ENCODE data around the gene GCN1. TPM values are rescaled to one million over a fixed set of nuclear protein-coding genes. Genes with fewer than 3 reads are reported as not detected.

Gene GCN1
- total RNA-seq, 6 donors from 2014 or later, result 48.1 to 140 (median 69.6) TPM

- ATAC-seq (ENCODE audit: low FRiP score in 2 of 2), result no peak
- no peak for DNase-seq
- Histone ChIP-seq H3K27me3 (no peaks in the 10 kb centered on the region), H3K4me1 (no peaks in the 10 kb centered on the region), H3K9me3 (no peaks in the 10 kb centered on the region), H3K27ac (no peak overlapping the region), H3K4me3 (no peak overlapping the region), H3K36me3 (peaks cover 29 to 100% (median 81%) of the 10 kb centered on the region in 4 donors)
- WGBS, 2 donors, result 94 to 96% methylated on average over 7 of the region's 7 CpGs
- TF ChIP-seq CTCF (IDR thresholded peaks at IDR 0.05), result no peak
- no peak for TF ChIP-seq EP300 (IDR thresholded peaks at IDR 0.05)
Observed at GRCh38 chr12:120170631-120171030, 23.9 kb downstream of the GCN1 start.

- peaks cover 25 to 100% (median 80%) of the 10 kb centered on the region in 4 donors for H3K36me3 ChIP-seq
- H3K27ac ChIP-seq, result no peak overlapping the region
- DNase-seq (no peak), ATAC-seq (ENCODE audit: low FRiP score in 2 of 2) (no peak)
- TF ChIP-seq CTCF (IDR thresholded peaks at IDR 0.05), result no peak
- TF ChIP-seq POLR2AphosphoS5 (IDR thresholded peaks at IDR 0.05), result no peak
- TF ChIP-seq POLR2A (IDR thresholded peaks at IDR 0.05), result no peak
- no peak for TF ChIP-seq EP300 (IDR thresholded peaks at IDR 0.05)
- H3K27me3 ChIP-seq, result no peaks in the 10 kb centered on the region
- no peaks in the 10 kb centered on the region for H3K9me3 ChIP-seq
- no peaks in the 10 kb centered on the region for H3K4me1 ChIP-seq
- no peak overlapping the region for H3K4me3 ChIP-seq
- WGBS, 2 donors, result 96 to 100% methylated on average over 2 of the region's 2 CpGs
Observed at GRCh38 chr12:120169946-120170345, 24.6 kb downstream of the GCN1 start.

- no peak for ATAC-seq (ENCODE audit: low FRiP score in 2 of 2)
- 95 to 97% methylated on average over 4 of the region's 4 CpGs for WGBS, 2 donors
- DNase-seq, result no peak
Observed at GRCh38 chr12:120168337-120168736, 26.2 kb downstream of the GCN1 start.

GRCh38 chr12:120167529-120168095 lies 26.9 kb downstream of the GCN1 start:
- Histone ChIP-seq H3K36me3 (peaks cover 19 to 99% (median 77%) of the 10 kb centered on the region in 4 donors), H3K4me1 (no peaks in the 10 kb centered on the region), H3K4me3 (no peak overlapping the region), H3K27me3 (no peaks in the 10 kb centered on the region), H3K9me3 (no peaks in the 10 kb centered on the region), H3K27ac (no peak overlapping the region)
- no peak for ATAC-seq (ENCODE audit: low FRiP score in 2 of 2)
- no peak for TF ChIP-seq CTCF (IDR thresholded peaks at IDR 0.05)
- no peak for TF ChIP-seq POLR2AphosphoS5 (IDR thresholded peaks at IDR 0.05)
- TF ChIP-seq POLR2A (IDR thresholded peaks at IDR 0.05), result no peak
- no peak for TF ChIP-seq EP300 (IDR thresholded peaks at IDR 0.05)
- 89 to 90% methylated on average over 6 of the region's 6 CpGs for WGBS, 2 donors
- DNase-seq, result no peak

More at GRCh38 chr12:120168337-120168736, 26.2 kb downstream of the GCN1 start:
- no peak overlapping the region for H3K4me3 ChIP-seq
- no peaks in the 10 kb centered on the region for H3K27me3 ChIP-seq
- H3K36me3 ChIP-seq, result peaks cover 18 to 99% (median 77%) of the 10 kb centered on the region in 4 donors
- H3K27ac ChIP-seq, result no peak overlapping the region
- H3K9me3 ChIP-seq, result no peaks in the 10 kb centered on the region
- no peaks in the 10 kb centered on the region for H3K4me1 ChIP-seq
- TF ChIP-seq POLR2A (IDR thresholded peaks at IDR 0.05) (no peak), POLR2AphosphoS5 (IDR thresholded peaks at IDR 0.05) (no peak)

- H3K27ac ChIP-seq, result no peak overlapping the region
- DNase-seq, result no peak
- H3K4me1 ChIP-seq, result no peaks in the 10 kb centered on the region
- WGBS, 2 donors, result 94 to 96% methylated on average over 9 to 11 of the region's 11 CpGs
- ATAC-seq (ENCODE audit: low FRiP score in 2 of 2), result no peak
- peaks cover 29 to 99% (median 83%) of the 10 kb centered on the region in 4 donors for H3K36me3 ChIP-seq
- H3K9me3 ChIP-seq, result no peaks in the 10 kb centered on the region
- no peak for TF ChIP-seq POLR2A (IDR thresholded peaks at IDR 0.05)
- no peak for TF ChIP-seq CTCF (IDR thresholded peaks at IDR 0.05)
- no peak for TF ChIP-seq EP300 (IDR thresholded peaks at IDR 0.05)
- no peak for TF ChIP-seq POLR2AphosphoS5 (IDR thresholded peaks at IDR 0.05)
- no peak overlapping the region for H3K4me3 ChIP-seq
- no peaks in the 10 kb centered on the region for H3K27me3 ChIP-seq
Observed at GRCh38 chr12:120164293-120164692, 30.2 kb downstream of the GCN1 start.

All from upper lobe of left lung (tissue), 6 donors.